Measurements from ENCODE around the gene ARL11. TPM values are rescaled to one million over a fixed set of nuclear protein-coding genes. Genes with fewer than 3 reads are reported as not detected.

The ARL11 gene
- total RNA-seq, 2 donors from 2014 or later = 0.24 to 0.49 TPM

DNA sequence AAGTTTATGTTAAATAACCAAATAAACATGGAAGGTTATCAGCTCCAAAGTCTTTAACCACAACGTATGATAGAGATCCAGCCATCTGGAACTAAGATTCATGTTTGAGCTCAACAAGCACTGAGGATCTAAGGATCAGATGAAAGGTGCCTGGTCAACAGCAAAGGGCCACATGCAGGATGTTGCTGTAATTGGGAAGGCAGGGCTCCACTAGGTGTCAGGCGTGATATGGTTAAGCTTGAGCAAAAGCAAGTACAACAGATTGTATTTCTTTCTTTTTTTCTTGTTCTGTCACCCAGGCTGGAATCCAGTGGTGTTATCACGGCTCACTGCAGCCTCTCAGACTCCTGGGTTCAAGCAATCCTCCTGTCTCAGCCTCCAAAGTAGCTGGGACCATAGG is 50.9 kb downstream of the ARL11 start:
- TF ChIP-seq, protein P1, sequence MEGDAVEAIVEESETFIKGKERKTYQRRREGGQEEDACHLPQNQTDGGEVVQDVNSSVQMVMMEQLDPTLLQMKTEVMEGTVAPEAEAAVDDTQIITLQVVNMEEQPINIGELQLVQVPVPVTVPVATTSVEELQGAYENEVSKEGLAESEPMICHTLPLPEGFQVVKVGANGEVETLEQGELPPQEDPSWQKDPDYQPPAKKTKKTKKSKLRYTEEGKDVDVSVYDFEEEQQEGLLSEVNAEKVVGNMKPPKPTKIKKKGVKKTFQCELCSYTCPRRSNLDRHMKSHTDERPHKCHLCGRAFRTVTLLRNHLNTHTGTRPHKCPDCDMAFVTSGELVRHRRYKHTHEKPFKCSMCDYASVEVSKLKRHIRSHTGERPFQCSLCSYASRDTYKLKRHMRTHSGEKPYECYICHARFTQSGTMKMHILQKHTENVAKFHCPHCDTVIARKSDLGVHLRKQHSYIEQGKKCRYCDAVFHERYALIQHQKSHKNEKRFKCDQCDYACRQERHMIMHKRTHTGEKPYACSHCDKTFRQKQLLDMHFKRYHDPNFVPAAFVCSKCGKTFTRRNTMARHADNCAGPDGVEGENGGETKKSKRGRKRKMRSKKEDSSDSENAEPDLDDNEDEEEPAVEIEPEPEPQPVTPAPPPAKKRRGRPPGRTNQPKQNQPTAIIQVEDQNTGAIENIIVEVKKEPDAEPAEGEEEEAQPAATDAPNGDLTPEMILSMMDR (conservative IDR thresholded peaks at IDR 0.05) = no peak
- H3K27ac Mint-ChIP-seq = no peak overlapping the region
- H3K9me3 Mint-ChIP-seq = peaks cover 23% of the 10 kb centered on the region
- peaks cover 66% of the 10 kb centered on the region for H3K36me3 Mint-ChIP-seq (ENCODE audit: low read depth)
- no peak overlapping the region for H3K27ac ChIP-seq (ENCODE audit: low read depth, low read length)
- H3K9me3 ChIP-seq (ENCODE audit: control insufficient read depth, low read length) = peaks cover 9% of the 10 kb centered on the region
- peaks cover 39% of the 10 kb centered on the region for H3K36me3 ChIP-seq (ENCODE audit: control insufficient read depth, insufficient read depth, low read length)
- no peaks in the 10 kb centered on the region for H3K4me1 Mint-ChIP-seq
- H3K27me3 Mint-ChIP-seq (ENCODE audit: insufficient read depth) = no peaks in the 10 kb centered on the region
- no peaks in the 10 kb centered on the region for H3K27me3 ChIP-seq (ENCODE audit: control insufficient read depth, insufficient read depth, low read length, poor library complexity, severe bottlenecking)
- no peaks in the 10 kb centered on the region for H3K4me1 ChIP-seq (ENCODE audit: control insufficient read depth, insufficient read depth, low read length)
- WGBS, 2 experiments (ENCODE audit: insufficient coverage in 1 of 2, insufficient read length in 1 of 2) = 90 to 93% methylated on average over 3 of the region's 3 CpGs
- H3K9ac ChIP-seq (ENCODE audit: extremely low read depth, low read length, poor library complexity, severe bottlenecking) = no peak overlapping the region
- no peak overlapping the region for H3K4me3 Mint-ChIP-seq
- peak; percentile 10 for DNase-seq
- H3K4me3 ChIP-seq (ENCODE audit: low read length) = no peak overlapping the region

DNA sequence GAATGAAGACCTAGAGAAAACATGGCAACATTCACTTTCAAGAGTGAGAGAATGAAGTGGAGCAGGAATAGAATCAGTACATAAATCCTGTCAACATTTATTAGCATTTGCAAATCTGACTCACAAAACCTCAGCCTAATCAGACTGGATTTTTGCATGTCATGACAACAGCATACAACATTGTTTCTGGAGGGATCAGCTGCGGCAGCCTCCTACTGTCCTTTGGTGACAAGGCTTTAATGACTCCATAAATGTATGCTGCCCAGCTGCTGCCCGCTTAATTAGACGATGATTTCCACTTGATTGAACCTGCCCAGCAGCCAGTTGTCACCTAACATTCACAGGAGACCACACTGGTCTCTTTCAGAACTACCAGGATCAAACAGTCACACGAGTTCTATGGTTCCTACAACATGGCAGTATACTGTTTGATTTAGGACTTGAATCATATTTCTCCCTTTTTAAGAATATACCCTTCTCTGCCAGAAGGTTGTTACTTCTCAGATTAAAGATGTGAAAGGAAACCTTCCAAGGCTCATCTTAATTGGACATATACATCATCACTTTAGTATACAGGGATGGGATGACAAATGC is 53.6 kb downstream of the ARL11 start:
- H3K4me3 ChIP-seq (ENCODE audit: low read length) = no peak overlapping the region
- Mint-ChIP-seq H3K9me3 (peaks cover 21% of the 10 kb centered on the region), H3K36me3 (ENCODE audit: low read depth) (peaks cover 59% of the 10 kb centered on the region), H3K4me3 (no peak overlapping the region), H3K4me1 (no peaks in the 10 kb centered on the region), H3K27me3 (ENCODE audit: insufficient read depth) (no peaks in the 10 kb centered on the region), H3K27ac (no peak overlapping the region)
- H3K27ac ChIP-seq (ENCODE audit: low read depth, low read length) = peak overlapping the region; percentile 51
- no peaks in the 10 kb centered on the region for H3K4me1 ChIP-seq (ENCODE audit: control insufficient read depth, insufficient read depth, low read length)
- peaks cover 9% of the 10 kb centered on the region for H3K9me3 ChIP-seq (ENCODE audit: control insufficient read depth, low read length)
- no peak overlapping the region for H3K9ac ChIP-seq (ENCODE audit: extremely low read depth, low read length, poor library complexity, severe bottlenecking)
- H3K27me3 ChIP-seq (ENCODE audit: control insufficient read depth, insufficient read depth, low read length, poor library complexity, severe bottlenecking) = no peaks in the 10 kb centered on the region
- WGBS, 2 experiments (ENCODE audit: insufficient coverage in 1 of 2, insufficient read length in 1 of 2) = 94 to 96% methylated on average over 4 of the region's 4 CpGs
- peaks cover 35% of the 10 kb centered on the region for H3K36me3 ChIP-seq (ENCODE audit: control insufficient read depth, insufficient read depth, low read length)
- TF ChIP-seq, protein P1 (conservative IDR thresholded peaks at IDR 0.05) = no peak
- peak; percentile 12 for DNase-seq

Other genes starting within 250 kb of the ARL11 start
- 1 to 10 TPM; 5.3 to 8.6 TPM for gene CAB39L, start 184.4 kb upstream of the ARL11 start, total RNA-seq
- 1 to 10 TPM; 7.8 to 9.5 TPM for gene SETDB2, start 184.2 kb upstream of the ARL11 start, total RNA-seq
- gene PHF11, start 132.6 kb upstream of the ARL11 start, total RNA-seq = 10 to 100 TPM; 16.8 to 21.0 TPM
- gene RCBTB1, start 42.9 kb upstream of the ARL11 start, total RNA-seq = 10 to 100 TPM; 40.6 to 46.4 TPM
- 10 to 100 TPM; 60.2 to 85.2 TPM for gene EBPL, start 63.0 kb downstream of the ARL11 start, total RNA-seq
- 10 to 100 TPM; 59.0 to 64.2 TPM for gene KPNA3, start 164.2 kb downstream of the ARL11 start, total RNA-seq